ENCODE data around the gene NFATC1. TPM values are rescaled to one million over a fixed set of nuclear protein-coding genes. Genes with fewer than 3 reads are reported as not detected.
A peak's percentile ranks its signal among the peaks of the same experiment; 100 is the strongest.

NFATC1 gene
- total and polyA plus RNA-seq, 2 experiments from 2014 or later: 4.2 to 11.3 TPM

- Histone ChIP-seq H2AFZ (no peak overlapping the region), H3K9me3 (ENCODE audit: low read depth) (no peaks in the 10 kb centered on the region), H3K27me3 (no peaks in the 10 kb centered on the region), H3K36me3 (replicated peaks; ENCODE audit: insufficient read depth, low read depth) (no peaks in the 10 kb centered on the region), H3K27ac (peak overlapping the region; percentile 58), H3K79me2 (no peaks in the 10 kb centered on the region), H3K4me2 (no peak overlapping the region), H3K4me3 (no peak overlapping the region), H3K9me2 (replicated peaks; ENCODE audit: insufficient read depth) (no peaks in the 10 kb centered on the region), H4K20me1 (ENCODE audit: insufficient read depth, poor library complexity, severe bottlenecking) (no peaks in the 10 kb centered on the region), H3K4me1 (ENCODE audit: insufficient read depth) (no peaks in the 10 kb centered on the region)
- WGBS (ENCODE audit: low lambda C conversion rate, missing lambda C conversion rate): 72% methylated on average over 15 of the region's 15 CpGs
- no peak for TF ChIP-seq CTCF (IDR thresholded peaks at IDR 0.05; ENCODE audit: poor library complexity)
- no peak for TF ChIP-seq EZH2 (IDR thresholded peaks at IDR 0.05; ENCODE audit: borderline replicate concordance)
- no peak for TF ChIP-seq EZH2phosphoT487 (IDR thresholded peaks at IDR 0.05; ENCODE audit: low read depth, severe bottlenecking, unreplicated experiment)
- peak; percentile 46 for DNase-seq (ENCODE audit: low spot score)
These were observed 147.4 kb downstream of the NFATC1 start for GRCh38 chr18:79542876-79543750.

GRCh38 chr18:79543861-79544385 is 148.2 kb downstream of the NFATC1 start:
- Histone ChIP-seq H3K4me1 (ENCODE audit: insufficient read depth) (no peaks in the 10 kb centered on the region), H3K27me3 (no peaks in the 10 kb centered on the region), H3K4me3 (no peak overlapping the region), H2AFZ (no peak overlapping the region), H3K4me2 (no peak overlapping the region), H3K9me2 (replicated peaks; ENCODE audit: insufficient read depth) (no peaks in the 10 kb centered on the region), H3K79me2 (no peaks in the 10 kb centered on the region), H3K9me3 (ENCODE audit: low read depth) (no peaks in the 10 kb centered on the region), H3K36me3 (replicated peaks; ENCODE audit: insufficient read depth, low read depth) (no peaks in the 10 kb centered on the region), H3K27ac (peak overlapping the region; percentile 58), H4K20me1 (ENCODE audit: insufficient read depth, poor library complexity, severe bottlenecking) (no peaks in the 10 kb centered on the region)
- 84% methylated on average over 18 of the region's 21 CpGs for WGBS (ENCODE audit: low lambda C conversion rate, missing lambda C conversion rate)
- no peak for DNase-seq (ENCODE audit: low spot score)
- TF ChIP-seq CTCF (IDR thresholded peaks at IDR 0.05; ENCODE audit: poor library complexity) (no peak), EZH2phosphoT487 (IDR thresholded peaks at IDR 0.05; ENCODE audit: low read depth, severe bottlenecking, unreplicated experiment) (no peak), EZH2 (IDR thresholded peaks at IDR 0.05; ENCODE audit: borderline replicate concordance) (no peak)

- WGBS (ENCODE audit: low lambda C conversion rate, missing lambda C conversion rate): 85% methylated on average over 9 of the region's 23 CpGs
- Histone ChIP-seq H3K4me3 (no peak overlapping the region), H3K27me3 (no peaks in the 10 kb centered on the region), H3K4me1 (ENCODE audit: insufficient read depth) (no peaks in the 10 kb centered on the region), H3K4me2 (no peak overlapping the region), H3K79me2 (no peaks in the 10 kb centered on the region), H2AFZ (no peak overlapping the region), H3K9me2 (replicated peaks; ENCODE audit: insufficient read depth) (no peaks in the 10 kb centered on the region), H3K9me3 (ENCODE audit: low read depth) (no peaks in the 10 kb centered on the region), H3K36me3 (replicated peaks; ENCODE audit: insufficient read depth, low read depth) (no peaks in the 10 kb centered on the region), H3K27ac (no peak overlapping the region), H4K20me1 (ENCODE audit: insufficient read depth, poor library complexity, severe bottlenecking) (no peaks in the 10 kb centered on the region)
- no peak for DNase-seq (ENCODE audit: low spot score)
- TF ChIP-seq EZH2phosphoT487 (IDR thresholded peaks at IDR 0.05; ENCODE audit: low read depth, severe bottlenecking, unreplicated experiment): no peak
- TF ChIP-seq EZH2 (IDR thresholded peaks at IDR 0.05; ENCODE audit: borderline replicate concordance): no peak
- no peak for TF ChIP-seq CTCF (IDR thresholded peaks at IDR 0.05; ENCODE audit: poor library complexity)
These were observed 148.7 kb downstream of the NFATC1 start for GRCh38 chr18:79544386-79544963.
